Activated CD4-positive, alpha-beta T cell treated with anti-CD3 and anti-CD28 coated beads, Interleukin-2, Interleukin-6, amounts not matched to agents 100 ng/mL and 50 ng/mL, durations not matched to agents 16 hours and 8 hours (primary cell): Measurements from ENCODE around the gene MROH2B.
"Not testable (repeated sequence)": the region's sequence is repeated elsewhere in the genome, so short reads cannot be mapped to it uniquely, and the experiment has no call there.

Experiments used
- DNase-seq: peaks from one replicate; pipeline ENCODE4 v3.0.0-alpha.2; 2020

MROH2B gene

DNA sequence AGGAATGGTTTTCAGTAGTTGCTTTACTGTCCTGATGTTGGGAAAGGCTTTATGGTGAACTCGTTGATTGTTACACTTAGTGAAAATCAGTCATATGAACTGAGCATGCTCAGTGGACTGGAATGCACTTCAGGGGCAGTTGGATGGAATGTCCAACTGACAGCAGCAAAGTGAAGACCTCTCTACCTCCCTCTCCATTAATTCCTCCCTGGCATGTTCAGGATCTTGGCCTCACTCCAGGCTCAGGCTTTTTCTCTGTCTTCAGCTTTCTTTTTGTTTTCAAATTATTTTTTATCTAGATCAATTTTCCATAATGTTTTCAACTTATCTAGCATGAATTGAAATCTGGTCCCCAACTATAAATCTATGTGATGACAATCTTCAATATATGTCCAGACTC lies at the start of gene MROH2B:
TSS of gene MROH2B (minus strand) at position 101 of the 400 bp plus-strand sequence. CDS start 490 bp downstream, outside the sequence.
- DNase-seq = no peak

GRCh38 chr5:41120600-41120999 lies 49.5 kb upstream of the MROH2B start:
- DNase-seq = no peak

- no peak for DNase-seq
Observed at GRCh38 chr5:41118177-41118576, 47.0 kb upstream of the MROH2B start.

GRCh38 chr5:41115281-41115680 lies 44.1 kb upstream of the MROH2B start:
- no peak for DNase-seq

- DNase-seq = no peak
Observed at GRCh38 chr5:41112486-41113455, 41.6 kb upstream of the MROH2B start.

DNA sequence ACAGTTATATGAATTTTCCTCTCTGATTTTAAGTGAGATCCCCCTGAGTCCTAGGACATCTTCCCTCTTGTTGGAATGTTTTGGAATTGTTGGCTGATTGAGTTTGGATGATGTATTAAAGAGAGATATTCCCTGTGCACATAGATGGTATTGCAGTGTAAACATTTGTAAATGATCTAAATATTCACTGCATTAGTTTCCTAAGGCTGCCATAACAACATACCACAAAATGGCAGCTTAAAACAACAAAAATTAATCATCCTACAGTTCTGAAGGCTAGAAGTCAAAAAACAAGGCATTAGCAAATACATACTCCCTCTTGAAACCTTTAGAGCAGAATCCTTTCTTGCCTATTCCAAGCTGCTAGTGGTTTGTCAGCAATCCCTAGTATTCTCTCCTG lies 38.0 kb upstream of the MROH2B start:
- DNase-seq = no peak

GRCh38 chr5:41102341-41102740 lies 31.2 kb upstream of the MROH2B start:
- no peak for DNase-seq

- no peak for DNase-seq
Observed at GRCh38 chr5:41097642-41098041, 26.5 kb upstream of the MROH2B start.

DNA sequence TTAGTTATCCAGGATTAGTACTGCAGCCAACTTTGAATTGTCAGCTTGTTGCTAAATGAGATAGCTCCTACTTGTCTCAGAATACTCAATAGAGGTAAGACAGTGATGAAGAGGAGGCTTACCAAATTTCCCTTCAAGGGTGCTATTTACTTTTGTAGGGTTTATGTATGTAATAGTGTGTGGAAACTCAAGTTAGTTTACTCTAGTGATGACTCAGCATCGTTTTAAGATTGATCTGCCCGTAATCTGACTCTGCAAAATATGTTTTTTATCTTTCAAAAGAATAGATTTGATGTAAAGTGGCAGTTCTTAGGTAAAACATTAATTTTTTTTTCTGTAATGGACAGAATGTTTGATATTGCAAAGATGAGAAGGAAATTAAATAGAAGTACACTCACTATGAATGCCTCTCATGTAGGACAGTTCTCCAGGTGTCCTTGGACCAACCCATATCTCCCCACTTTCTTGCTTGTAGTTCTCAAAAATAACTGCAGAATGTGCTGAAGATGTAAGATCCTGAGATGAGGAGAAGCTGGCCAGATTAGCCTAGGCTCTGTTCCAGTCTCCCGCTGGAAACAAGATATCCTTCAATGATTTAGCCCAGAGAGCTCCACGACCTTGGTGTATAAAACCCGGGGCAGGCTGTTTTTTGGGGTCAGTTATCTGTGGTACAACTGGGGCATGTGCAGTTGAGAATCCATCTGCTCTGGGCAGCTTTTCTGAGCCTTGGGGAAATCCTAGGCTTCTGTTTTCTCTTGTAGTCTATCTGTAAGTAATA lies 24.4 kb upstream of the MROH2B start:
- DNase-seq = no peak

- no peak for DNase-seq
Observed at GRCh38 chr5:41094871-41095270, 23.7 kb upstream of the MROH2B start.

DNA sequence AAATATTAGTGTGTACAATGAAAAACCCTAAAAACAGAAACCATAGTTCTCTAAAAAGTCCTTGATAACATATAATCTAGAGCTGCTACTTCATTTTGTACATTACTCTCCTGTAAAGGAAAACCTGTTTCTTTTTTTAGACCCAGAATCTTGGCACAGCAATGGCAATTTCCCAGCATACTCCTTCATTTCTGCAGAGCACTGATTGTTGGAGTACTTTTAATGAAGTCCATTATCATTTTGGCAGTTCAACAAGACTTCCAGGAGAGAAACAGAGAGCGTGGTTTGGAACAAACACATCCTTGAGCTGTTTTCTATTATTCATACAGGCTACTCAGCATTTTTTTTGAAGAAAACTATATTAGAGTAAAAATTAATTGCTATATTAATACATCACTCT lies 22.7 kb upstream of the MROH2B start:
- DNase-seq = no peak

DNA sequence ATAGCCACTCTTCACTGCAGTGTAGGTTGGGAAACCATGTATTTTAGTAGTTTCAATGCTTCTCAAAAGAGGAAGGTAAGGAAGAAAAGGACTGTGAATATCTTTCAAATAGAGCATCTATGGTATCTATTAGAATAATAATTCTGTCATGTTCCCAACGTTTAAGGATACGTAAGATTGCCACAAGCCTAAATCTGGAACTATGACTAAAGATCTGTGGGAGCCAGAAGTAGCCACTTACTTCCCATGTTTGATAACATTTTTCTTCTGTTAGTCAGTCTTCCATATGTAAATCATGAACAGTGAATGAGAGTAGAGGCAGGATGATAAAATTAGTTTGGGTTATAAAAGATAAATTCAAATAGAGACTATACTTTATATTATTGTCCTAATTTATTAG lies 16.3 kb upstream of the MROH2B start:
- no peak for DNase-seq

DNA sequence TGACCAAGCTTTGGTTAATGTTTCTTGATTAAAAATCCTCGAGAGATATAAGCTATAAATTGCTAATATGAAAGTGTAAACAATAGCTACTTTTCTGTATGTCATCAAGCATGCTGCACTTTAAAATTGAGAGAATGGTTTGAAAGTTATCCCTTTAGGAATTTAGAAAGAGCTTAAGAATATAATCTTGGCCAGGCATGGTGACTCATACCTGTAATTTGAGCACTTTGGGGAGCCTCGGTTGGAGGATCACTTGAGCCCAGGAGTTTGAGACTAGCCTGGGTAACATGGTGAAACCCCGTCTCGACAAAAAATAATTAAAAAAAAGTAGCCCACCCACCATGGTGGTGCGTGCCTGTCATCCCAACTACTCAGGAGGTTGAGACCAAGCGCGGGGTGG lies 12.2 kb upstream of the MROH2B start:
- DNase-seq = no peak

DNA sequence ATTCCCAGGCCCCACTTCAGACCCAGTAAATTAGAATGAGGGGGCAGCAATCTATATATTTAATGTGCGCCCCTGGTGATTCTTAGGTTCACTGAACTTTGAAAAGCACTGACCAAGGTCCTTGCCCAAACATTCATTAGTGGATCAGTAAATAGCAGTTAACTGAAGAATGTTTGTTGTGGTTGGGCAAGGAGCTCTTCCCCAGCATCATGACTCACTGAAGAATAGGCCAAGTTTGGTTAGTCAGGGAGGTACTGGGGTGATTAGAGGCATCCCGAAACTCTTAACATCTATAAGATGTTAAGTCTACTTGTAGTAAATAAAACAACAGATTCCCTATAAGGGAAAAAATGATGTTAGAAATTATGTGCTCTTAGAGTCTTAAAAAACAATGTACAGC lies 833 bp upstream of the MROH2B start:
- DNase-seq = no peak

GRCh38 chr5:41067714-41068568 lies 3.2 kb downstream of the MROH2B start:
- no peak for DNase-seq

- DNase-seq = no peak
Observed at GRCh38 chr5:41065691-41066335, 5.3 kb downstream of the MROH2B start.

DNA sequence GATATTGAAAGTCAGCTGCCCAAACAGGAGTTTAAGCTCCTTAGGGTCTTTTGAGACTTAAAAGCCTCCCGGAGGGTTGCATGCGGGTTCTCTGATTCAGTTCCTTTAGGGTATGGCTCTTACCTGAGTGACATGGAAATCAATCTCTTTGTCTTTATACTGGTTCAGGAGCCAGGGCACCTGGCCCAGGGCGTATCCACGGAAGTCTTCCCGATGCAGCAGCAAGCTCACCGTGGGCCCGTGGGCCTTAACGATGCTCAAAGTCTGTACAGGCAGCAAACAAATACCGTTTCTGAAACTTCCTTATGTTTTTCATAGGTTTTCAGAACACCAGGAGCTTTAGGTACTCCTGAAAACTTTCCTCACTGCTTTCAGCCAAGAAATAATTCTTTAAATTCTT lies 13.2 kb downstream of the MROH2B start:
- DNase-seq = no peak

DNA sequence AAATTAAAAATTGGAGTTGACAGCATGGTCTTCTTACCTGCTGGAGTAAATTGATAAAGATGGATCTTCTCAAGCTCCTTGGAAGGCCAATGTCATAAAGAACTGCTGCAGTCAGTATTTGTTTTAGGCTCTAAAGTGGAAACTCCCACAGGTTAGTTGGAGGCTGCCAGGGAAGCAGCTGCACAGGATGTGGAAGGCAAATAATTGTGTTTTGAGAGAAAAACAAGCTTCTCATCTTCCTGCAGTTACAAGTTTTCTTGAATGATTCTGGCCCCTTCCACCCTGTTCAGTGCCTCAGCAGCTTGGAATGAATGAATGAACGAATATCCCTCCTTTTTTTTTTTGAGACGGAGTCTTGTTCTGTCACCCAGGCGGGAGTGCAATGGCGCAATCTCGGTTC lies 13.9 kb downstream of the MROH2B start:
- DNase-seq = no peak

DNA sequence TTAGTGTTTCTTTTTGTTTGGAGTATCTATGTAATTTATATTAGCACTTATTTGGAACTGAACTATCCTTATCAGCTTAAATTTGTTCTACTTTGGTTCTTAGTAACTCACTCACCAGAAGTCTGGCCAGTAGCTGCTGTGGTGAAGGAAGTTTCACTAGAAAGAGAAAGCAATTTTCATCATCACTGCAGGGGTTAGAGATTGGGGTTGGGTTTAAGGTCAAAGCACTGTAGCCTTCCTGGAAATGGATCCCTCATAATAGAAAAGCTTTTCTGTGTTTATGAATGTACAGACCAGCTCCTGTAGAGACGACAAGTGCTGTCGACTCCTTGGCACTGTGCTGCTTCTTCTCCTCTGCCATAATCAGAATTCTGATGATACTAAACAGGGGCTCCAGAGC lies 22.2 kb downstream of the MROH2B start:
- no peak for DNase-seq

DNA sequence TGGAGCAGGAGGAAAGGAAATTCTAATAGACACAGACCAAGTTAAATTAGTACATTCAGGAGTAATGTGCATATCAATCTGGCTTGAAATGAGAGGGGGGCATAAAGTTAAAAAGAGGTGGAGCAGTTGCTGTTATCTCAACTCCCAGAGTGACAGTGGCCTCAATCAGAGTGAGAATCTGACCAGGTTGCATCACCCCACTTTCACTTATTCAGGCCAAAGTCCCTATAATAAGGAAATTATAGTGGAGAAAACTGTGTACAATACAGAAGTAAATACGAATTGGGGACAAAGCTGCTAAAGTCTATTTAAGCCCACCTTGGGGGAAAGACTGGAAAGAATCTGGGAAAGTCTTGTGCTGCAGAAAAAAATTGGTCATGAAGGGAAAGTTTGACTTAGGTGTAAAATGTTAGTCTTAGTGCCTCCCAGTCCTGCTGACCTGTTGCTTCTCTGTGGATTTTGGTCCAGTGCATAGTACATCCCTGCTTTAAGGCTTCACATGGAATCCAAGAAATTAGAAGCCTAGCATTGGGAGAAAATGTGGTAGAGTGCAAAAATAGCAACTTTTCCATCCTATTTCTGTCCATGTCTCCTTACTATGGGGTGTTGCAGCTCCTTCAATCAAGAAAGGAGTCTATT lies 27.9 kb downstream of the MROH2B start:
- no peak for DNase-seq

- no peak for DNase-seq
Observed at GRCh38 chr5:41032973-41033372, 38.2 kb downstream of the MROH2B start.

DNA sequence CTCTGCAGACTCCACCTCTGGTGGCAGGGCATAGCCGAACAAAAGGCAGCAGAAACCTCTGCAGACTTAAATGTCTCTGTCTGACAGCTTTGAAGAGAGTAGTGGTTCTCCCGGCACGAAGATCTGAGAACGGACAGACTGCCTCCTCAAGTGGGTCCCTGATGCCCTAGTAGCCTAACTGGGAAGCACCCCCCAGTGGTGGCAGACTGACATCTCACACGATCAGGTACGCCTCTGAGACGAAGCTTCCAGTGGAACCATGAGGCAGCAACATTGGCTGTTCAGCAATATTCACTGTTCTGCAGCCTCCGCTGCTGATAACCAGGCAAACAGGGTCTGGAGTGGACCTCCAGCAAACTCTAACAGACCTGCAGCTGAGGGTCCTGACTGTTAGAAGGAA lies 48.5 kb downstream of the MROH2B start:
- DNase-seq = not testable (repeated sequence)
